ENCODE measurements around the gene LETM1. TPM values are rescaled to one million over a fixed set of nuclear protein-coding genes. Genes with fewer than 3 reads are reported as not detected.

The LETM1 gene
- total and polyA plus RNA-seq, 2 of the 13 experiments (the other 11 are each of a cell fraction or from before 2014, with no cell fraction given) = 9.7 to 41.6 TPM

GRCh38 chr4:1777822-1778641, 77.9 kb downstream of the LETM1 start (continued):
- TF ChIP-seq ATF2 (CRISPR knock-in tag; IDR thresholded peaks at IDR 0.05) (no peak), TBX2 (CRISPR knock-in tag; IDR thresholded peaks at IDR 0.05; ENCODE audit: borderline replicate concordance) (peak; percentile 66; the same call in 1 of the 2 replicates), ZNF747 (CRISPR knock-in tag; IDR thresholded peaks at IDR 0.05; ENCODE audit: borderline replicate concordance) (0 out of 2 replicates have a peak, but pooled peaks have one; percentile 71), ZNF281 (CRISPR knock-in tag; IDR thresholded peaks at IDR 0.05; ENCODE audit: borderline replicate concordance) (peak; percentile 75), STAT6 (CRISPR knock-in tag; IDR thresholded peaks at IDR 0.05; ENCODE audit: borderline replicate concordance) (no peak), HMG20A (CRISPR knock-in tag; IDR thresholded peaks at IDR 0.05; ENCODE audit: borderline replicate concordance) (no peak), ZKSCAN5 (CRISPR knock-in tag; IDR thresholded peaks at IDR 0.05) (no peak), SKIL (CRISPR knock-in tag; IDR thresholded peaks at IDR 0.05; ENCODE audit: borderline replicate concordance) (no peak), ZBTB21 (CRISPR knock-in tag; IDR thresholded peaks at IDR 0.05) (no peak), ZNF761 (CRISPR knock-in tag; conservative IDR thresholded peaks at IDR 0.05) (no peak), NAIF1 (CRISPR knock-in tag; IDR thresholded peaks at IDR 0.05; ENCODE audit: borderline replicate concordance) (no peak), RAD21 (CRISPR knock-in tag; IDR thresholded peaks at IDR 0.05) (no peak), ZNF317 (CRISPR knock-in tag; IDR thresholded peaks at IDR 0.05) (no peak), CBX2 (IDR thresholded peaks at IDR 0.05; ENCODE audit: low read depth, low read length) (no peak), CBX2 (CRISPR knock-in tag; IDR thresholded peaks at IDR 0.05; ENCODE audit: low read depth) (no peak), ZNF512B (CRISPR knock-in tag; IDR thresholded peaks at IDR 0.05; ENCODE audit: borderline replicate concordance) (no peak)
